GM06990 (cell line): ENCODE results near the gene MAP3K13.

Experiments used
- DNase-seq: peaks from one replicate; pipeline ENCODE4 v3.0.0-alpha.2; 2011; ENCODE audit not compliant: insufficient read length; ENCODE audit errors: extremely low read depth
- H3K27me3 ChIP-seq: replicated peaks from 2 replicates; pipeline ENCODE4 v1.6.0; 2011; ENCODE audit warnings: low read length; ENCODE audit not compliant: control insufficient read depth, insufficient read depth
- H3K36me3 ChIP-seq: 2 replicates; pipeline ENCODE4 v1.5.1; 2011; ENCODE audit warnings: low read length; ENCODE audit not compliant: control insufficient read depth, insufficient read depth
- H3K4me3 ChIP-seq: replicated peaks from 2 replicates; pipeline ENCODE4 v1.5.1; 2011; ENCODE audit warnings: low read depth, mild to moderate bottlenecking, control low read depth, low read length
- TF ChIP-seq, protein P1 (sequence below): IDR thresholded peaks from 2 replicates; pipeline ENCODE4 v1.5.1; 2011; ENCODE audit warnings: low read length, control low read depth, mild to moderate bottlenecking, inconsistent platforms; ENCODE audit not compliant: insufficient read depth, poor library complexity, severe bottlenecking

The MAP3K13 gene

DNA sequence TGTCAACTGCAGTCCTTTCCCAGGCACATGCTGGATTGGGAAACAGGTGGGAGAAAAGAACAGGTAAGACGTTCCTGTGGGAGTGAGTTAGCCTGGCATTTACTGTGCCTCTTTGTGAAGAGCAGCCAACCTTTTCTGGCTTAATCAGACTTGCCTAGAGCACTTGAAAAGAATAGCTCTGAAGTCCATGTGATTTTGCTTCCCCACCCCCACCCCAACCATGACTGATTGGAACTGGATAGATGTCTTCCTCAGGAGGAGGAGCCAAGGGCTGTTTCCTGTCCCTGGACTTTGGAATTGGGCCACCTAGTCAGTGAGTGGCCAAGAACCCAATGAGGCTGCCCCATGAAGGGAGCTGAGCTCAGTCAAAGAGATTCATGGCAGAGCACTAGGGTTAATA is 140.6 kb downstream of the MAP3K13 start:
- Histone ChIP-seq H3K4me3 (no peak overlapping the region), H3K36me3 (no peaks in the 10 kb centered on the region; the same call in 1 of the 2 replicates), H3K27me3 (no peaks in the 10 kb centered on the region)
- DNase-seq, result no peak
- TF ChIP-seq, protein P1, sequence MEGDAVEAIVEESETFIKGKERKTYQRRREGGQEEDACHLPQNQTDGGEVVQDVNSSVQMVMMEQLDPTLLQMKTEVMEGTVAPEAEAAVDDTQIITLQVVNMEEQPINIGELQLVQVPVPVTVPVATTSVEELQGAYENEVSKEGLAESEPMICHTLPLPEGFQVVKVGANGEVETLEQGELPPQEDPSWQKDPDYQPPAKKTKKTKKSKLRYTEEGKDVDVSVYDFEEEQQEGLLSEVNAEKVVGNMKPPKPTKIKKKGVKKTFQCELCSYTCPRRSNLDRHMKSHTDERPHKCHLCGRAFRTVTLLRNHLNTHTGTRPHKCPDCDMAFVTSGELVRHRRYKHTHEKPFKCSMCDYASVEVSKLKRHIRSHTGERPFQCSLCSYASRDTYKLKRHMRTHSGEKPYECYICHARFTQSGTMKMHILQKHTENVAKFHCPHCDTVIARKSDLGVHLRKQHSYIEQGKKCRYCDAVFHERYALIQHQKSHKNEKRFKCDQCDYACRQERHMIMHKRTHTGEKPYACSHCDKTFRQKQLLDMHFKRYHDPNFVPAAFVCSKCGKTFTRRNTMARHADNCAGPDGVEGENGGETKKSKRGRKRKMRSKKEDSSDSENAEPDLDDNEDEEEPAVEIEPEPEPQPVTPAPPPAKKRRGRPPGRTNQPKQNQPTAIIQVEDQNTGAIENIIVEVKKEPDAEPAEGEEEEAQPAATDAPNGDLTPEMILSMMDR, result no peak

DNA sequence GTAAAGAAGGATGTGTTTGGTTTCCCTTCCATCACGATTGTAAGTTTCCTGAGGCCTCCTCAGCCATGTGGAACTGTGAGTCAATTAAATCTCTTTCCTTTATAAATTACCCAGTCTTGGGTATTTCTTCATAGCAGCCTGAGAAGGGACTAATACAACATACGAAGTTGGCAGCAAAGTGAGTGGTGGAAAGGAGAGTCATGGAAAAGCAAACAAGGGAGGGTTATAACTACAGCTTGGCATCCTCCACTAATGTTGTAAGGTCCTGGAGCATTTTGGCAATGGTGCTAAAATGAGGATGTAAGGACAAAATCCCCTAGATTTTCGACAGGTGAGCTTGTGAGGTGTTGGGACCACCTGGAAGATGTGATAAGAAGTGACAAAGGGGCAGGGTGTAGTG is 141.7 kb downstream of the MAP3K13 start:
- TF ChIP-seq, protein P1, result no peak
- Histone ChIP-seq H3K27me3 (no peaks in the 10 kb centered on the region), H3K4me3 (no peak overlapping the region), H3K36me3 (no peaks in the 10 kb centered on the region; the same call in 1 of the 2 replicates)
- no peak for DNase-seq

DNA sequence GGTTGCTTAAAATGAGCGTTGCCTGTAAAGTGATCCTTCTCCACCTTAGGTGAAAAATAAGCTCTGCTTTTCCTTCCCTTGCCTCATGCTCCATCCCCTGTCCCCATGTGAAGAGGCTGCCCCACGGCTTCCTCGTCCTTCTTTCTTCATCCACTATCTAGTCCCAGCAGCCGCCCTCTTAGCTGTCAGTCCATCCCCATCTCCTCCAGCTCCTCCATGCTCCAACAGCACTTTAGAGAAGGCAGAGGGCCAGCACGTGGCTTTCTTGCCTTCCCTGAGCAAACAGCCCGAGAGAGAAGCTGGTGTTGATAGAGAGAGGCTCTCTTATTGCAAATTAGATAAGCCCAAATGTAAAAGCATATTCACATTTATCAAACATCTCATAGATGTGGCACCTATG is 144.9 kb downstream of the MAP3K13 start:
- Histone ChIP-seq H3K4me3 (no peak overlapping the region), H3K36me3 (no peaks in the 10 kb centered on the region; the same call in none of the 2 replicates), H3K27me3 (no peaks in the 10 kb centered on the region)
- TF ChIP-seq, protein P1, result no peak
- no peak for DNase-seq

DNA sequence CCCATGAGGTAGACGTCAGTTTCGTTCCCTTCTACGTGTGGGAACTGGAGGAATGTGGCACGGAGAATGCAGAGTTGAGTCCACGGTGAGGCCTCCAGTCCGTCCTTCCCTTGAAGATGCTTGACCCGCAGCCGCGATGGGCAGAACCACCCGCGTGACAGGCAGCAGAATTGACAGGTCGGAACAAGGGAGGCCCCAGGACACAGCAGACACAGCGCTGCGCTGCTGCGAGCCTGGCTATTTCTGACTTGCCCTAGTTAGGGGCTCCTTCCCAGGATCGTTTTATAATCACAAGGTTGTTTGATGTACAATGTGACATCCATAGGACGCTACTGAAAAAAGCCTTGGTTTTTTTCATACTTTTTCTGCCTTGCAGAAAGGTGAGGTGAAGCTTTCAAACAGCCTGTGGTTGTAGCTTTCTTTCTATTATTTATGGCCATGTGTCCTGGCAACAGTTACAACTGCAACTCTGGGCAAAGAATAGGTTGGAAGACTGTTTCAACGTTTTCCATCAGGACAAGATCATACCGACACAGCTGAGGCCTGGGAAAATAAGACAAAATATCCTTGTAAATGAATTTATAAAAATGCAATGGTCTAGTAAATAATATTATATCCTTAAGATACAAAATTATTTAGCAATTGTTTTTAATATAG is 145.5 kb downstream of the MAP3K13 start:
- Histone ChIP-seq H3K27me3 (no peaks in the 10 kb centered on the region), H3K36me3 (no peaks in the 10 kb centered on the region; the same call in none of the 2 replicates), H3K4me3 (no peak overlapping the region)
- no peak for DNase-seq
- TF ChIP-seq, protein P1, result no peak

DNA sequence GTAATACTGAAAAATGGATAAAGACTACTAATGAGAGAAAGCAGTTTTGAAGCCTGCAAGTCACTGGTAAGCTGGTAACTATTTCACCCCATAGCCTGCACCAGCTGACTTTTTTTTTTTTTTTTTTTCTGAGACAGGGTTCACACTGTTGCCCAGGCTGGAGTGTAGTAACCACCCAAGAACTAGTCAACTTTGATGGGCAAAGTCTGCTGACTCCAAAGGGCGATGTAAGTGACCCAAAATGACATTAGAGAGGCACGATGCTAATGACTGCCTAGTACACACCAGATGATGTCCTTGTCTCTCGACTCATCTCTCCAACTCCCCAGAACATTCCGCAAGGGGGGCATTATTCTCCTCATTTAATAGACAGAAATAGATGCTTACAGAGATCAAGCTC is 148.8 kb downstream of the MAP3K13 start:
- no peak for DNase-seq
- TF ChIP-seq, protein P1, result no peak
- no peak overlapping the region for H3K4me3 ChIP-seq
- H3K27me3 ChIP-seq, result no peaks in the 10 kb centered on the region
- peaks cover 3% of the 10 kb centered on the region for H3K36me3 ChIP-seq
